SU-DHL-6 (cell line): ENCODE results near the gene TMPRSS4.

Experiments
- CTCF ChIP-seq: fragments of 200-600 bp; sonication (generic); IDR thresholded peaks from one replicate; pipeline ENCODE4 v1.5.1; 2017; ENCODE audit warnings: antibody characterized with exemption, mild to moderate bottlenecking, low read length, moderate library complexity; ENCODE audit not compliant: insufficient read depth, poor library complexity, severe bottlenecking
- EZH2phosphoT487 ChIP-seq: fragments of 200-600 bp; sonication (generic), shearing (Covaris generic); conservative IDR thresholded peaks from 2 replicates; pipeline ENCODE4 v1.6.1; 2018; ENCODE audit warnings: mild to moderate bottlenecking, antibody characterized with exemption, low read length, moderate library complexity, mixed read lengths

GRCh38 chr11:118080296-118080695 lies 3.4 kb downstream of the TMPRSS4 start:
- TF ChIP-seq CTCF (no peak), EZH2phosphoT487 (no peak)
